ENCODE results near the gene KLHL29. TPM values are rescaled to one million over a fixed set of nuclear protein-coding genes. Genes with fewer than 3 reads are reported as not detected.

Gene KLHL29
- total and polyA plus RNA-seq, 2 experiments from 2014 or later: 1.5 to 6.5 TPM

DNA sequence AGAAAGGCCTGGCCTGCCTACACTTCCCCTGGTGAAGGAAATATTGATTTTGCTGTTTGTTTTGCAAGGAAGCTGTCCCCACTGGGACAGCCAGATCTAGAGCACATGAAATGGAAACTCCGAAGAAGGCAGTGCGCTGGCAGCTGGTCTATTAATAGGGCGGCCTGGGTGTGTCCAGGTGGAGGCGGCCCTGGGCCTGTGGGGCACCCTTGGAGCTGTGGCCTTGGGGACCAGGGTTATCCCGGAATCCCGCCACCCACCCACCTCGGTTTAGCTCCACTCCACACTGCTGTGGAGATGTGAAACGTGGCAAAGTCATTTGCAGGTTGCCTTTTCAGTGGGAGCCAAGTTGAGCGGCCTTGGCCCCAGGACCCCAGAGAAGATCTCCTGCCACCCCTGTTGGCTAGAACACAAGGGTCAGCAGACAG lies 204.3 kb downstream of the KLHL29 start:
- Histone ChIP-seq H3K27me3 (ENCODE audit: insufficient read depth) (no peaks in the 10 kb centered on the region), H3K27ac (ENCODE audit: low read depth) (no peak overlapping the region), H3K4me3 (no peak overlapping the region), H3F3A (replicated peaks; ENCODE audit: low read depth) (no peaks in the 10 kb centered on the region), H4K20me1 (replicated peaks; ENCODE audit: insufficient read depth) (no peaks in the 10 kb centered on the region), H3K79me2 (replicated peaks; ENCODE audit: insufficient read depth) (no peaks in the 10 kb centered on the region), H3K4me1 (ENCODE audit: insufficient read depth) (no peaks in the 10 kb centered on the region), H2AFZ (no peak overlapping the region), H3K9me2 (ENCODE audit: insufficient read depth) (no peaks in the 10 kb centered on the region), H3K4me2 (no peak overlapping the region), H3K36me3 (ENCODE audit: insufficient read depth) (no peaks in the 10 kb centered on the region)
- no peaks in the 10 kb centered on the region for H3K9me3 Mint-ChIP-seq
- no peaks in the 10 kb centered on the region for H3K27me3 Mint-ChIP-seq (ENCODE audit: insufficient read depth, low read depth, poor library complexity)
- peaks cover 11% of the 10 kb centered on the region for H3K4me1 Mint-ChIP-seq
- no peaks in the 10 kb centered on the region for H3K36me3 Mint-ChIP-seq (ENCODE audit: low read depth)
- no peak for ATAC-seq
- H3K27ac Mint-ChIP-seq: no peak overlapping the region
- DNase-seq (ENCODE audit: low spot score): no peak
- TF ChIP-seq ZNF331 (CRISPR knock-in tag; IDR thresholded peaks at IDR 0.05; ENCODE audit: low read depth) (no peak), EZH2 (IDR thresholded peaks at IDR 0.05; ENCODE audit: low read depth, unreplicated experiment) (no peak), ZNF462 (CRISPR knock-in tag; IDR thresholded peaks at IDR 0.05) (no peak), ETS1 (IDR thresholded peaks at IDR 0.05) (no peak), ZNF114 (CRISPR knock-in tag; IDR thresholded peaks at IDR 0.05) (no peak), STAT1 (IDR thresholded peaks at IDR 0.05; ENCODE audit: unreplicated experiment) (no peak), JUNB (IDR thresholded peaks at IDR 0.05; ENCODE audit: unreplicated experiment) (no peak), NANOG (IDR thresholded peaks at IDR 0.05; ENCODE audit: borderline replicate concordance) (no peak), EZH2phosphoT487 (IDR thresholded peaks at IDR 0.05; ENCODE audit: unreplicated experiment) (no peak)
- TF ChIP-seq, protein P1, sequence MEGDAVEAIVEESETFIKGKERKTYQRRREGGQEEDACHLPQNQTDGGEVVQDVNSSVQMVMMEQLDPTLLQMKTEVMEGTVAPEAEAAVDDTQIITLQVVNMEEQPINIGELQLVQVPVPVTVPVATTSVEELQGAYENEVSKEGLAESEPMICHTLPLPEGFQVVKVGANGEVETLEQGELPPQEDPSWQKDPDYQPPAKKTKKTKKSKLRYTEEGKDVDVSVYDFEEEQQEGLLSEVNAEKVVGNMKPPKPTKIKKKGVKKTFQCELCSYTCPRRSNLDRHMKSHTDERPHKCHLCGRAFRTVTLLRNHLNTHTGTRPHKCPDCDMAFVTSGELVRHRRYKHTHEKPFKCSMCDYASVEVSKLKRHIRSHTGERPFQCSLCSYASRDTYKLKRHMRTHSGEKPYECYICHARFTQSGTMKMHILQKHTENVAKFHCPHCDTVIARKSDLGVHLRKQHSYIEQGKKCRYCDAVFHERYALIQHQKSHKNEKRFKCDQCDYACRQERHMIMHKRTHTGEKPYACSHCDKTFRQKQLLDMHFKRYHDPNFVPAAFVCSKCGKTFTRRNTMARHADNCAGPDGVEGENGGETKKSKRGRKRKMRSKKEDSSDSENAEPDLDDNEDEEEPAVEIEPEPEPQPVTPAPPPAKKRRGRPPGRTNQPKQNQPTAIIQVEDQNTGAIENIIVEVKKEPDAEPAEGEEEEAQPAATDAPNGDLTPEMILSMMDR (conservative IDR thresholded peaks at IDR 0.05; ENCODE audit: low read depth in 2 of 2): no peak
- no peak overlapping the region for H3K4me3 Mint-ChIP-seq
